ENCODE data around the gene GLCCI1. TPM values are rescaled to one million over a fixed set of nuclear protein-coding genes. Genes with fewer than 3 reads are reported as not detected.
"Not testable (repeated sequence)": the region's sequence is repeated elsewhere in the genome, so short reads cannot be mapped to it uniquely, and the experiment has no call there.

GLCCI1 gene
- polyA plus RNA-seq, 2 donors = 1.4 to 2.2 TPM

- Histone ChIP-seq H3K4me1 (ENCODE audit: control insufficient read depth in 2 of 2, insufficient read depth in 2 of 2, low read length in 1 of 2) (no peaks in the 10 kb centered on the region), H3K36me3 (ENCODE audit: control insufficient read depth in 2 of 2, insufficient read depth in 2 of 2, low read length in 1 of 2) (no peaks in the 10 kb centered on the region), H3K27ac (ENCODE audit: low read depth in 2 of 2, low read length in 1 of 2) (no peak overlapping the region), H3K27me3 (ENCODE audit: control insufficient read depth in 1 of 2, insufficient read depth in 2 of 2, low read length in 2 of 2) (no peaks in the 10 kb centered on the region), H3K9me3 (ENCODE audit: control insufficient read depth in 2 of 2, insufficient read depth in 1 of 2, low read depth in 1 of 2, low read length in 1 of 2) (no peaks in the 10 kb centered on the region), H3K4me3 (ENCODE audit: low read depth in 1 of 2, low read length in 2 of 2) (no peak overlapping the region)
- 93 to 95% methylated on average over 2 of the region's 2 CpGs for WGBS, 2 donors
Observed at GRCh38 chr7:7980134-7980533, 11.5 kb downstream of the GLCCI1 start.

GRCh38 chr7:7982904-7983303 lies 14.3 kb downstream of the GLCCI1 start:
- Histone ChIP-seq H3K27me3 (ENCODE audit: control insufficient read depth in 1 of 2, insufficient read depth in 2 of 2, low read length in 2 of 2) (no peaks in the 10 kb centered on the region), H3K27ac (ENCODE audit: low read depth in 2 of 2, low read length in 1 of 2) (no peak overlapping the region), H3K9me3 (ENCODE audit: control insufficient read depth in 2 of 2, insufficient read depth in 1 of 2, low read depth in 1 of 2, low read length in 1 of 2) (no peaks in the 10 kb centered on the region), H3K36me3 (ENCODE audit: control insufficient read depth in 2 of 2, insufficient read depth in 2 of 2, low read length in 1 of 2) (no peaks in the 10 kb centered on the region), H3K4me3 (ENCODE audit: low read depth in 1 of 2, low read length in 2 of 2) (no peak overlapping the region), H3K4me1 (ENCODE audit: control insufficient read depth in 2 of 2, insufficient read depth in 2 of 2, low read length in 1 of 2) (no peaks in the 10 kb centered on the region)
- 94 to 96% methylated on average over 4 of the region's 4 CpGs for WGBS, 2 donors

- no peaks in the 10 kb centered on the region for H3K9me3 ChIP-seq (ENCODE audit: control insufficient read depth in 2 of 2, insufficient read depth in 1 of 2, low read depth in 1 of 2, low read length in 1 of 2)
- no peaks in the 10 kb centered on the region for H3K4me1 ChIP-seq (ENCODE audit: control insufficient read depth in 2 of 2, insufficient read depth in 2 of 2, low read length in 1 of 2)
- no peak overlapping the region for H3K4me3 ChIP-seq (ENCODE audit: low read depth in 1 of 2, low read length in 2 of 2)
- 75 to 83% methylated on average over 3 of the region's 3 CpGs for WGBS, 2 donors
- H3K27me3 ChIP-seq (ENCODE audit: control insufficient read depth in 1 of 2, insufficient read depth in 2 of 2, low read length in 2 of 2) = no peaks in the 10 kb centered on the region
- H3K36me3 ChIP-seq (ENCODE audit: control insufficient read depth in 2 of 2, insufficient read depth in 2 of 2, low read length in 1 of 2) = no peaks in the 10 kb centered on the region
- no peak overlapping the region for H3K27ac ChIP-seq (ENCODE audit: low read depth in 2 of 2, low read length in 1 of 2)
Observed at GRCh38 chr7:7984424-7984823, 15.8 kb downstream of the GLCCI1 start.

DNA sequence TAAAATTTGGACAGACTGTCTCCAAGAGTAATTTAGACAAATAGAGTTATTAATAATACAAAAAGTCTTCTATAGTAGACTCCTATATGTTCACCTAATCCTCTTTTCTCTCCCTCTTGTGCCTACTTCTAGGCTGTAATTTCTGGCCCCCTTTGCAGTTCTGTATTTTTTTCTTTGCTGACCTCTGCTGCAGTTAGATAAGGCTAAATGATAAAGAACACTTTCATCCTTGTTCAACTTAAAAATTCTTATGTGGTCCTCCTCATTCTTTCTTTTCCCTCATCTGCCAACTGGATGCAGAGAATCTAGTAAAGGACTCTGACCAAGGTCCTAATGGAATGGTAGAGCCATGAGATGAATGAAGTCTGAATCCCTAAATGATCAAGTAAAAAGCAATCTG lies 20.1 kb downstream of the GLCCI1 start:
- H3K36me3 ChIP-seq (ENCODE audit: control insufficient read depth in 2 of 2, insufficient read depth in 2 of 2, low read length in 1 of 2) = no peaks in the 10 kb centered on the region
- H3K27me3 ChIP-seq (ENCODE audit: control insufficient read depth in 1 of 2, insufficient read depth in 2 of 2, low read length in 2 of 2) = no peaks in the 10 kb centered on the region
- H3K4me1 ChIP-seq (ENCODE audit: control insufficient read depth in 2 of 2, insufficient read depth in 2 of 2, low read length in 1 of 2) = no peaks in the 10 kb centered on the region
- H3K27ac ChIP-seq (ENCODE audit: low read depth in 2 of 2, low read length in 1 of 2) = no peak overlapping the region
- no peaks in the 10 kb centered on the region for H3K9me3 ChIP-seq (ENCODE audit: control insufficient read depth in 2 of 2, insufficient read depth in 1 of 2, low read depth in 1 of 2, low read length in 1 of 2)
- no peak overlapping the region for H3K4me3 ChIP-seq (ENCODE audit: low read depth in 1 of 2, low read length in 2 of 2)

GRCh38 chr7:7989133-7989532 lies 20.5 kb downstream of the GLCCI1 start:
- no peak overlapping the region for H3K27ac ChIP-seq (ENCODE audit: low read depth in 2 of 2, low read length in 1 of 2)
- 97 to 98% methylated on average over 1 of the region's 1 CpG for WGBS, 2 donors

GRCh38 chr7:7989616-7990440 lies 21.2 kb downstream of the GLCCI1 start:
- Histone ChIP-seq H3K36me3 (ENCODE audit: control insufficient read depth in 2 of 2, insufficient read depth in 2 of 2, low read length in 1 of 2) (no peaks in the 10 kb centered on the region), H3K4me3 (ENCODE audit: low read depth in 1 of 2, low read length in 2 of 2) (no peak overlapping the region), H3K27me3 (ENCODE audit: control insufficient read depth in 1 of 2, insufficient read depth in 2 of 2, low read length in 2 of 2) (no peaks in the 10 kb centered on the region), H3K4me1 (ENCODE audit: control insufficient read depth in 2 of 2, insufficient read depth in 2 of 2, low read length in 1 of 2) (no peaks in the 10 kb centered on the region), H3K9me3 (ENCODE audit: control insufficient read depth in 2 of 2, insufficient read depth in 1 of 2, low read depth in 1 of 2, low read length in 1 of 2) (no peaks in the 10 kb centered on the region), H3K27ac (ENCODE audit: low read depth in 2 of 2, low read length in 1 of 2) (no peak overlapping the region)
- 77 to 79% methylated on average over 5 of the region's 5 CpGs for WGBS, 2 donors

More at GRCh38 chr7:7989133-7989532, 20.5 kb downstream of the GLCCI1 start:
- Histone ChIP-seq H3K36me3 (ENCODE audit: control insufficient read depth in 2 of 2, insufficient read depth in 2 of 2, low read length in 1 of 2) (no peaks in the 10 kb centered on the region), H3K4me3 (ENCODE audit: low read depth in 1 of 2, low read length in 2 of 2) (no peak overlapping the region), H3K9me3 (ENCODE audit: control insufficient read depth in 2 of 2, insufficient read depth in 1 of 2, low read depth in 1 of 2, low read length in 1 of 2) (no peaks in the 10 kb centered on the region), H3K4me1 (ENCODE audit: control insufficient read depth in 2 of 2, insufficient read depth in 2 of 2, low read length in 1 of 2) (no peaks in the 10 kb centered on the region), H3K27me3 (ENCODE audit: control insufficient read depth in 1 of 2, insufficient read depth in 2 of 2, low read length in 2 of 2) (no peaks in the 10 kb centered on the region)

DNA sequence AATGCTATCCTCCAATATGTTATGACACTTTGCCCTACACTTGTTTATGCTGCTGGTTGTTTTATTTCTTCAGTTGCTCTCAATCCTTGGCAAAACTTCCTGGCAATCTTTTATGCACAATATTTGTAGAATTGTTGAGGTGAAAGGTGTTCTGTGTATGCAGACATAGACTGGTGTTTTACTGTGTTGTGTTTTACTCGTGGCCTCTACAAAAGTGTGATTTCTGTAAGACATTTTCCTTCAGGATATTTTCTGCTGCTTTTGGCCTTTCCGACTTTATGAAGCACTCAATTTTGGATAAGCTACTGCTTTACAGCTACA lies 21.8 kb downstream of the GLCCI1 start:
- 90 to 91% methylated on average over 2 of the region's 2 CpGs for WGBS, 2 donors
- H3K4me1 ChIP-seq (ENCODE audit: control insufficient read depth in 2 of 2, insufficient read depth in 2 of 2, low read length in 1 of 2) = no peaks in the 10 kb centered on the region
- H3K27ac ChIP-seq (ENCODE audit: low read depth in 2 of 2, low read length in 1 of 2) = no peak overlapping the region
- H3K9me3 ChIP-seq (ENCODE audit: control insufficient read depth in 2 of 2, insufficient read depth in 1 of 2, low read depth in 1 of 2, low read length in 1 of 2) = no peaks in the 10 kb centered on the region
- no peaks in the 10 kb centered on the region for H3K36me3 ChIP-seq (ENCODE audit: control insufficient read depth in 2 of 2, insufficient read depth in 2 of 2, low read length in 1 of 2)
- no peak overlapping the region for H3K4me3 ChIP-seq (ENCODE audit: low read depth in 1 of 2, low read length in 2 of 2)
- no peaks in the 10 kb centered on the region for H3K27me3 ChIP-seq (ENCODE audit: control insufficient read depth in 1 of 2, insufficient read depth in 2 of 2, low read length in 2 of 2)

DNA sequence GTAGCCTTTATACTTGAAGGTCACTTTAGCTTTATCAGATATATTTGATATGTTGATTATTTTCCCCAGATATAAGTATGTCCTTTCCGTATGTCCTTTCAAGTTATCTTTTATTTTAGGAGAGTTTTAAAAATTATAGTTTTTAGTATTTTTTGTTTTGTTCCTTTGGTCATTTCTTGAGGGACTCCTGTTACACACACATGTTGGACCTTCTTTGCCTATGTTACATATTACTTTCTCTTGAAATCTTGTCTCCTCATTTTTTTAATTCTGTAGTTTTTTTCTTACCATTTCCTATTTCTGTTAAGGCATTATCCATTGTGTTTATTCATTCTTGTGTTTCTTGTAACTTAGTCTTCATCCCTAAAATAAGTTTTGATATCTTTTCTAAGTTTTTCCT lies 23.9 kb downstream of the GLCCI1 start:
- Histone ChIP-seq H3K9me3 (ENCODE audit: control insufficient read depth in 2 of 2, insufficient read depth in 1 of 2, low read depth in 1 of 2, low read length in 1 of 2) (no peaks in the 10 kb centered on the region), H3K27me3 (ENCODE audit: control insufficient read depth in 1 of 2, insufficient read depth in 2 of 2, low read length in 2 of 2) (no peaks in the 10 kb centered on the region), H3K4me1 (ENCODE audit: control insufficient read depth in 2 of 2, insufficient read depth in 2 of 2, low read length in 1 of 2) (no peaks in the 10 kb centered on the region), H3K36me3 (ENCODE audit: control insufficient read depth in 2 of 2, insufficient read depth in 2 of 2, low read length in 1 of 2) (no peaks in the 10 kb centered on the region), H3K4me3 (ENCODE audit: low read depth in 1 of 2, low read length in 2 of 2) (no peak overlapping the region), H3K27ac (ENCODE audit: low read depth in 2 of 2, low read length in 1 of 2) (no peak overlapping the region)
- WGBS, 2 donors = 97 to 100% methylated on average over 1 of the region's 1 CpG

DNA sequence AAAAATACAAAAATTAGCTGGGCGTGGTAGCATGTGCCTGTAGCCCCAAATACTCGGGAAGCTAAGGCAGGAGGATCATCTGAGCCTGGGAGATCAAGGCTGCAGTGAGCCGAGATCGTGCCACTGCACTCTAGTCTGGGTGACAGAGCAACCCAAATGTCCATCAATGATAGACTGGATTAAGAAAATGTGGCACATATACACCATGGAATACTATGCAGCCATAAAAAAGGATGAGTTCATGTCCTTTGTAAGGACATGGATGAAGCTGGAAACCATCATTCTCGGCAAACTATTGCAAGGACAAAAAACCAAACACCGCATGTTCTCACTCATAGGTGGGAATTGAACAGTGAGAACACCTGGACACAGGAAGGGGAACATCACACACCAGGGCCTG lies 26.8 kb downstream of the GLCCI1 start:
- not testable (repeated sequence) for H3K27ac ChIP-seq (ENCODE audit: low read depth in 2 of 2, low read length in 1 of 2); H3K9me3 ChIP-seq (ENCODE audit: control insufficient read depth in 2 of 2, insufficient read depth in 1 of 2, low read depth in 1 of 2, low read length in 1 of 2); H3K36me3 ChIP-seq (ENCODE audit: control insufficient read depth in 2 of 2, insufficient read depth in 2 of 2, low read length in 1 of 2); H3K4me1 ChIP-seq (ENCODE audit: control insufficient read depth in 2 of 2, insufficient read depth in 2 of 2, low read length in 1 of 2); H3K4me3 ChIP-seq (ENCODE audit: low read depth in 1 of 2, low read length in 2 of 2); H3K27me3 ChIP-seq (ENCODE audit: control insufficient read depth in 1 of 2, insufficient read depth in 2 of 2, low read length in 2 of 2)
- 96 to 97% methylated on average over 6 of the region's 6 CpGs for WGBS, 2 donors

GRCh38 chr7:7996568-7996967 lies 28.0 kb downstream of the GLCCI1 start:
- Histone ChIP-seq H3K9me3 (ENCODE audit: control insufficient read depth in 2 of 2, insufficient read depth in 1 of 2, low read depth in 1 of 2, low read length in 1 of 2) (no peaks in the 10 kb centered on the region), H3K4me3 (ENCODE audit: low read depth in 1 of 2, low read length in 2 of 2) (no peak overlapping the region), H3K4me1 (ENCODE audit: control insufficient read depth in 2 of 2, insufficient read depth in 2 of 2, low read length in 1 of 2) (no peaks in the 10 kb centered on the region), H3K27me3 (ENCODE audit: control insufficient read depth in 1 of 2, insufficient read depth in 2 of 2, low read length in 2 of 2) (no peaks in the 10 kb centered on the region), H3K27ac (ENCODE audit: low read depth in 2 of 2, low read length in 1 of 2) (no peak overlapping the region), H3K36me3 (ENCODE audit: control insufficient read depth in 2 of 2, insufficient read depth in 2 of 2, low read length in 1 of 2) (no peaks in the 10 kb centered on the region)
